ENCODE results near the gene RGMB.
"Not testable (repeated sequence)": the region's sequence is repeated elsewhere in the genome, so short reads cannot be mapped to it uniquely, and the experiment has no call there.

RGMB gene

GRCh38 chr5:98748259-98748658 lies 25.2 kb upstream of the RGMB start:
- not testable (repeated sequence) for H3K27me3 ChIP-seq (ENCODE audit: control insufficient read depth in 1 of 2, insufficient read depth in 2 of 2, low read length in 2 of 2); H3K4me3 ChIP-seq (ENCODE audit: low read length in 2 of 2); H3K4me1 ChIP-seq (ENCODE audit: control insufficient read depth, insufficient read depth, low read length); H3K36me3 ChIP-seq (ENCODE audit: control insufficient read depth in 2 of 2, insufficient read depth in 2 of 2, low read length in 2 of 2); H3K27ac ChIP-seq (ENCODE audit: low read length); H3K9ac ChIP-seq (ENCODE audit: low read length in 2 of 2); H3K9me3 ChIP-seq (ENCODE audit: control insufficient read depth in 2 of 2, low read length in 2 of 2)

DNA sequence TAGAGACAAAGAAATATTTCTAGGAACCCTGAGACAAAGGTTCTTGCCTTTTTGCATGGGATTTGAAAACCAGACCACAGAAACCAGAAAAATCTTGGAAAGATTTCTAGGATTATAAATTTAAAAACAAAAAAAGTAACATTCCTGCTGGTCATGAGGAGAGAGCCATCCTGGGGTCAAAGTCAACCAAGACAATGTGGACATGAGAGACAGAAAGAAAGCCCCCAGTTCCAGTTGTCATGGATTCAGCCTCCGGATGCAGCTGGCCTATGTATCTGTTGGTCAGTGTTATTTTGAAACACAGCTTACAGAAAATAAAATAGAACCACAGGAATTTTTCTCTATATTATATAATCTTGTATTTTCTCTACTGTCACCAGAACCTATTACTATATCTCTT lies 24.4 kb upstream of the RGMB start:
- H3K36me3 ChIP-seq (ENCODE audit: control insufficient read depth in 2 of 2, insufficient read depth in 2 of 2, low read length in 2 of 2): no peaks in the 10 kb centered on the region
- no peaks in the 10 kb centered on the region for H3K27me3 ChIP-seq (ENCODE audit: control insufficient read depth in 1 of 2, insufficient read depth in 2 of 2, low read length in 2 of 2)
- no peak overlapping the region for H3K9ac ChIP-seq (ENCODE audit: low read length in 2 of 2)
- no peaks in the 10 kb centered on the region for H3K4me1 ChIP-seq (ENCODE audit: control insufficient read depth, insufficient read depth, low read length)
- no peak overlapping the region for H3K4me3 ChIP-seq (ENCODE audit: low read length in 2 of 2)
- no peaks in the 10 kb centered on the region for H3K9me3 ChIP-seq (ENCODE audit: control insufficient read depth in 2 of 2, low read length in 2 of 2)
- H3K27ac ChIP-seq (ENCODE audit: low read length): no peak overlapping the region

DNA sequence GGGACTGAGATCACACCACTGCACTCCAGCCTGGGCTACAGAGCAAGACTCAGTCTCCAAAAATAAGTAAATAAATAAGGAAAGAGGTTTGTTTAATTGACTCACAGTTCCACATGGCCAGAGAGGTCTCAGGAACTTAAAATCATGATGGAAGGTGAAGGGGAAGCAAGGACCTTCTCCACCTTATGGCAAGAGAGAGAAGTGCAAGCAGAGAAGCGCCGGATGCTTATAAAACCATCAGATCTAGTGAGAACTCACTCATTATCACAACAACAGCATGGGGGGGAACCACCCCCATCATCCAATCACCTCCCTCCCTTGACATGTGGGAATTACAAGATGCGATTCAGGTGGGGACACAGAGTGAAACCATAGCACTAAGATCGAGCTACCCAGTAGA lies 22.8 kb upstream of the RGMB start:
- H3K36me3 ChIP-seq (ENCODE audit: control insufficient read depth in 2 of 2, insufficient read depth in 2 of 2, low read length in 2 of 2): no peaks in the 10 kb centered on the region
- H3K4me1 ChIP-seq (ENCODE audit: control insufficient read depth, insufficient read depth, low read length): no peaks in the 10 kb centered on the region
- no peaks in the 10 kb centered on the region for H3K9me3 ChIP-seq (ENCODE audit: control insufficient read depth in 2 of 2, low read length in 2 of 2)
- no peaks in the 10 kb centered on the region for H3K27me3 ChIP-seq (ENCODE audit: control insufficient read depth in 1 of 2, insufficient read depth in 2 of 2, low read length in 2 of 2)
- no peak overlapping the region for H3K4me3 ChIP-seq (ENCODE audit: low read length in 2 of 2)
- no peak overlapping the region for H3K9ac ChIP-seq (ENCODE audit: low read length in 2 of 2)
- no peak overlapping the region for H3K27ac ChIP-seq (ENCODE audit: low read length)

GRCh38 chr5:98752331-98752730 lies 21.1 kb upstream of the RGMB start:
- H3K9me3 ChIP-seq (ENCODE audit: control insufficient read depth in 2 of 2, low read length in 2 of 2); H3K4me1 ChIP-seq (ENCODE audit: control insufficient read depth, insufficient read depth, low read length); H3K27ac ChIP-seq (ENCODE audit: low read length); H3K4me3 ChIP-seq (ENCODE audit: low read length in 2 of 2); H3K9ac ChIP-seq (ENCODE audit: low read length in 2 of 2); H3K36me3 ChIP-seq (ENCODE audit: control insufficient read depth in 2 of 2, insufficient read depth in 2 of 2, low read length in 2 of 2); H3K27me3 ChIP-seq (ENCODE audit: control insufficient read depth in 1 of 2, insufficient read depth in 2 of 2, low read length in 2 of 2): not testable (repeated sequence)

DNA sequence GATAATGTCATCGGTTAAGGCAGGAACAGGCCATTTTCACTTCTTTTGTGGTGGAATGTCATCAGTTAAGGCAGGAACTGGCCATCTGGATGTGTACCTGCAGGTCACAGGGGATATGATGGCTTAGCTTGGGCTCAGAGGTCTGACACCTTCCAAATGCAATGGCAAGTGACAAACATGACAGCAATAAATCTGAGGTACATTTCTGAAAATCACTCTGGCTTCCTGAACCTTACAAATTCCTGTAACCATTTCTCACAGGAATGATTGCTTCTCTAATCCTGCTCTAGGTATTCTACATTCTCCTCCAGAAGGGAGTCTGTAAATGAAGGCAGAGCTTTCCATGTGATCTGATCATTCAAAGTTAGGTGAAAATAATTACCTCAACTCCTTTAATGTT lies 20.7 kb upstream of the RGMB start:
- not testable (repeated sequence) for H3K36me3 ChIP-seq (ENCODE audit: control insufficient read depth in 2 of 2, insufficient read depth in 2 of 2, low read length in 2 of 2); H3K27me3 ChIP-seq (ENCODE audit: control insufficient read depth in 1 of 2, insufficient read depth in 2 of 2, low read length in 2 of 2); H3K4me1 ChIP-seq (ENCODE audit: control insufficient read depth, insufficient read depth, low read length); H3K4me3 ChIP-seq (ENCODE audit: low read length in 2 of 2); H3K9me3 ChIP-seq (ENCODE audit: control insufficient read depth in 2 of 2, low read length in 2 of 2); H3K9ac ChIP-seq (ENCODE audit: low read length in 2 of 2); H3K27ac ChIP-seq (ENCODE audit: low read length)

DNA sequence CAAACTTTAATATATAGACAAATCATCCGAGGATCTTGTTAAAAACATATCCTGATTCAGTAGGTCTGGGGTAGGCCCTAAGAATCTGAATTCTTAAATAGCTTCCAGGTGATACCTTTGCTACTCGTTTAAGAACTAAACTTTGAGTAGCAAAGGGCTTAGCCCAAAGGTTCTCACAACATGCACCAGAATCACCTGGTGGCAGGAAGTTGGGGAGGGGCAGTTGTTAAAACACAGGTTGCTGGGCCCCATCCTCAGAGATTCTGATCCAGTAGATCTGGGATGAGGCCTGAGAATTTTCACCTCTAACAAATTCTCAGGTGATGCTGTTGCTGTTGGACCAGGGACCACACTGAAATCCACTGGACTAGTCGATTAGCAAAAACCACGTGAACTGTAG lies 20.0 kb upstream of the RGMB start:
- Histone ChIP-seq H3K4me1 (ENCODE audit: control insufficient read depth, insufficient read depth, low read length) (no peaks in the 10 kb centered on the region), H3K27me3 (ENCODE audit: control insufficient read depth in 1 of 2, insufficient read depth in 2 of 2, low read length in 2 of 2) (no peaks in the 10 kb centered on the region), H3K9ac (ENCODE audit: low read length in 2 of 2) (no peak overlapping the region), H3K36me3 (ENCODE audit: control insufficient read depth in 2 of 2, insufficient read depth in 2 of 2, low read length in 2 of 2) (no peaks in the 10 kb centered on the region), H3K4me3 (ENCODE audit: low read length in 2 of 2) (no peak overlapping the region), H3K27ac (ENCODE audit: low read length) (no peak overlapping the region), H3K9me3 (ENCODE audit: control insufficient read depth in 2 of 2, low read length in 2 of 2) (no peaks in the 10 kb centered on the region)

- H3K36me3 ChIP-seq (ENCODE audit: control insufficient read depth in 2 of 2, insufficient read depth in 2 of 2, low read length in 2 of 2): no peaks in the 10 kb centered on the region
- no peak overlapping the region for H3K4me3 ChIP-seq (ENCODE audit: low read length in 2 of 2)
- no peaks in the 10 kb centered on the region for H3K9me3 ChIP-seq (ENCODE audit: control insufficient read depth in 2 of 2, low read length in 2 of 2)
- no peaks in the 10 kb centered on the region for H3K27me3 ChIP-seq (ENCODE audit: control insufficient read depth in 1 of 2, insufficient read depth in 2 of 2, low read length in 2 of 2)
- H3K27ac ChIP-seq (ENCODE audit: low read length): no peak overlapping the region
- H3K4me1 ChIP-seq (ENCODE audit: control insufficient read depth, insufficient read depth, low read length): no peaks in the 10 kb centered on the region
- H3K9ac ChIP-seq (ENCODE audit: low read length in 2 of 2): no peak overlapping the region
These were observed 18.1 kb upstream of the RGMB start for GRCh38 chr5:98755406-98755805.

GRCh38 chr5:98757978-98758377 lies 15.5 kb upstream of the RGMB start:
- no peaks in the 10 kb centered on the region for H3K36me3 ChIP-seq (ENCODE audit: control insufficient read depth in 2 of 2, insufficient read depth in 2 of 2, low read length in 2 of 2)
- H3K4me1 ChIP-seq (ENCODE audit: control insufficient read depth, insufficient read depth, low read length): no peaks in the 10 kb centered on the region
- no peak overlapping the region for H3K9ac ChIP-seq (ENCODE audit: low read length in 2 of 2)
- no peak overlapping the region for H3K4me3 ChIP-seq (ENCODE audit: low read length in 2 of 2)
- no peaks in the 10 kb centered on the region for H3K27me3 ChIP-seq (ENCODE audit: control insufficient read depth in 1 of 2, insufficient read depth in 2 of 2, low read length in 2 of 2)
- H3K27ac ChIP-seq (ENCODE audit: low read length): no peak overlapping the region
- H3K9me3 ChIP-seq (ENCODE audit: control insufficient read depth in 2 of 2, low read length in 2 of 2): no peaks in the 10 kb centered on the region

- Histone ChIP-seq H3K36me3 (ENCODE audit: control insufficient read depth in 2 of 2, insufficient read depth in 2 of 2, low read length in 2 of 2) (no peaks in the 10 kb centered on the region), H3K27ac (ENCODE audit: low read length) (no peak overlapping the region), H3K27me3 (ENCODE audit: control insufficient read depth in 1 of 2, insufficient read depth in 2 of 2, low read length in 2 of 2) (no peaks in the 10 kb centered on the region), H3K4me1 (ENCODE audit: control insufficient read depth, insufficient read depth, low read length) (peaks cover 6% of the 10 kb centered on the region), H3K9ac (ENCODE audit: low read length in 2 of 2) (no peak overlapping the region), H3K9me3 (ENCODE audit: control insufficient read depth in 2 of 2, low read length in 2 of 2) (no peaks in the 10 kb centered on the region), H3K4me3 (ENCODE audit: low read length in 2 of 2) (no peak overlapping the region)
These were observed 10.3 kb upstream of the RGMB start for GRCh38 chr5:98763001-98763630.

GRCh38 chr5:98765815-98766214 lies 7.6 kb upstream of the RGMB start:
- Histone ChIP-seq H3K27ac (ENCODE audit: low read length) (no peak overlapping the region), H3K36me3 (ENCODE audit: control insufficient read depth in 2 of 2, insufficient read depth in 2 of 2, low read length in 2 of 2) (no peaks in the 10 kb centered on the region), H3K27me3 (ENCODE audit: control insufficient read depth in 1 of 2, insufficient read depth in 2 of 2, low read length in 2 of 2) (no peaks in the 10 kb centered on the region), H3K4me1 (ENCODE audit: control insufficient read depth, insufficient read depth, low read length) (peaks cover 12% of the 10 kb centered on the region), H3K9me3 (ENCODE audit: control insufficient read depth in 2 of 2, low read length in 2 of 2) (no peaks in the 10 kb centered on the region), H3K9ac (ENCODE audit: low read length in 2 of 2) (no peak overlapping the region), H3K4me3 (ENCODE audit: low read length in 2 of 2) (no peak overlapping the region)

GRCh38 chr5:98767581-98767980 lies 5.9 kb upstream of the RGMB start:
- peak overlapping the region; percentile 91 for H3K27ac ChIP-seq (ENCODE audit: low read length)
- peak overlapping the region; percentile 54 to 98 for H3K4me3 ChIP-seq (ENCODE audit: low read length in 2 of 2)
- H3K9ac ChIP-seq (ENCODE audit: low read length in 2 of 2): no peak overlapping the region
- H3K36me3 ChIP-seq (ENCODE audit: control insufficient read depth in 2 of 2, insufficient read depth in 2 of 2, low read length in 2 of 2): no peaks in the 10 kb centered on the region
- no peaks in the 10 kb centered on the region for H3K9me3 ChIP-seq (ENCODE audit: control insufficient read depth in 2 of 2, low read length in 2 of 2)
- peaks cover 16% of the 10 kb centered on the region for H3K4me1 ChIP-seq (ENCODE audit: control insufficient read depth, insufficient read depth, low read length)
- no peaks in the 10 kb centered on the region for H3K27me3 ChIP-seq (ENCODE audit: control insufficient read depth in 1 of 2, insufficient read depth in 2 of 2, low read length in 2 of 2)
